ENCODE data around the gene CHD5. TPM values are rescaled to one million over a fixed set of nuclear protein-coding genes. Genes with fewer than 3 reads are reported as not detected.

The CHD5 gene
- total and polyA plus RNA-seq, 7 experiments from 2014 or later = 0.14 to 2.8 (median 0.37) TPM; not detected in 2

DNA sequence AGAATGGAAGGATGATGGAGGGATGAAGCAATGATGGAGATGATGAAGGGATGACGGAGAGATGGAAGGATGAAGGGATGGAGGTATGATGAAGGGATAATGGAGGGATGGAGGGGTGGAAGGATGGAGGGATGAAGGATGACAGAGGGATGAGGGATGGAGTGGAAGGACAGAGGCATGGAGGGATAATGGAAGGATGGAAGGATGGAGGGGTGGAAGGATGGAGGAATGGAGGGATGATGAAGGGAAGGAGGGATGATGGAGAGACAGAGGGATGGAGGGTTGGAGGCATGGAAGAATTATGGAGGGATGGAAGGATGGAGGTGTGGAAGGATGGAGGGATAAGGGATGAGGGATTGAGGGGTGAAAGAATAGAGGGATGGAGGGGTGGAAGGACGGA lies 71.6 kb downstream of the CHD5 start:
- Mint-ChIP-seq H3K4me1 (peaks cover 0 to 5% (median 0%) of the 10 kb centered on the region in 7 donors), H3K9me3 (peaks cover 0 to 4% (median 0%) of the 10 kb centered on the region in 11 donors), H3K27ac (peak overlapping the region in 2 of 9 donors; percentile 13 to 59), H3K36me3 (no peaks in the 10 kb centered on the region), H3K4me3 (no peak overlapping the region), H3K27me3 (peaks cover 0 to 25% (median 9%) of the 10 kb centered on the region in 5 donors)
- no peak overlapping the region for H3K27ac ChIP-seq (ENCODE audit: low read depth, low read length)
- no peak for ATAC-seq
- H3K4me3 ChIP-seq (ENCODE audit: low read length) = no peak overlapping the region
- H3K36me3 ChIP-seq (ENCODE audit: control insufficient read depth in 2 of 3, insufficient read depth in 3 of 3, low read length in 3 of 3) = no peaks in the 10 kb centered on the region
- no peak for DNase-seq
- intact Hi-C loops (cut with micrococcal nuclease) = loop anchor here (2.0 to 10.0 kb wide), 3 partner anchors 76 to 136 kb away; partner anchors contain the start of genes HES3 (in 1 of the 2) and RNF207 (in 1 of the 2)
- no peaks in the 10 kb centered on the region for H3K27me3 ChIP-seq (ENCODE audit: control insufficient read depth in 2 of 2, insufficient read depth in 2 of 2, low read length in 2 of 2)
- H3K9me3 ChIP-seq (ENCODE audit: control insufficient read depth in 2 of 3, low read length in 3 of 3) = no peaks in the 10 kb centered on the region
- CTCF ChIA-PET = no interaction called here
- POLR2A ChIA-PET = no interaction called here
- no peaks in the 10 kb centered on the region for H3K4me1 ChIP-seq (ENCODE audit: control insufficient read depth in 2 of 2, insufficient read depth in 2 of 2, low read length in 2 of 2)

DNA sequence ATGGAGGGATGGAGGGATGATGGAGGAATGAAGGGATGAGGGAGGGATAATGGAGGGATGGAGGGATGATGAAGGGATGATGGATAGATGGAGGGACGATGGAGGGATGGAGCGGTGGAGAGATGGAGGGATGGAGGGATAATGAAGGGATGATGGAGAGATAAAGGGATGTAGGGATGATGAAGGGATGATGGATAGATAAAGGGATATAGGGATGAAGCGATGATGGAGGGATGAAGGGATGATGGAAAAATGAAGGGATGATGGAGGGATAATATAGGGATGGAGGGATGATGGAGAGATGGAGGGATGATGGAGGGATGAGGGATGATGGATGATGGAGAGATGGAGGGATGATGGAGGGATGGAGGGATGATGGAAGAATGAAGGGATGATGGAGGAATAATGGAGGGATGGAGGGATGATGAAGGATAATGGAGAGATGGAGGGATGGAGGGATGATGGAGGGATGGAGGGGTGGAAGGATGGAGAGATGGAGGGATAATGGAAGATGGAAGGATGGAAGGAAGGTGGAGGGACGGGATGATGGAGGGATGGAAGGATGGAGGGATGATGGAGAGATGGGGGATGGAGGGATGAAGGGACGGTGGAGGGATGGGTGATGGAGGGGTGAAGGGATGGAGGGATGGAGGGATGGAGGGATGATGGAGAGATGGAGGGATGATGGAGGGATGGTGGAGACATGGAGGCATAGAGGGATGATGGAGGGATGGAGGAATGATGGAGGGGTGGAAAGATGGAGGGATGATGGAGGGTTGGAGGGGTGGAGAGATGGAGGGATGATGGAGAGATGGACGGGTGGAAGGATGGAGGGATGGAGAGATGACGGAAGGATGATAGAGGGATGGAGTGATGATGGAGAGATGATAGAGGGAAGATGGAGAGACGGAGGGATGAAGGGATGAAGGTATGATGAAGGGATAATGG lies 72.4 kb downstream of the CHD5 start:
- peak overlapping the region in 2 of 9 donors; percentile 13 to 22 for H3K27ac Mint-ChIP-seq

DNA sequence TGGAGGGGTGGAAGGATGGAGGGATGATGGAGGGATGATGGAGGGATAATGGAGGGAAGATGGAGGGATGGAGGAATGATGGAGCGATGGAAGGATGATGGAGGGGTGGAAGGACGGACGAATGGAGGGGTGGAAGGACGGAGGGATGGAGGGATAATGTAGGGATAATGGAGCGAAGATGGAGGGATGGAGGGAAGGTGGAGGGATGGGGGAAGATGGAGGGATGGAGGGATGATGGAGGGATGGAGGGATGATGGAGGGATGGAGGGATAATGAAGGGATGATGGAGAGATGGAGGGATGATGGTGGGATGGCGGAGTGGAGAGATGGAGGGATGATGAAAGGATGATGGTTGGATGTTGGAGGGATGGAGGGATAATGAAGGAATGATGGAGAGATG lies 73.1 kb downstream of the CHD5 start:
- H3K9me3 Mint-ChIP-seq = peaks cover 0 to 4% (median 0%) of the 10 kb centered on the region in 11 donors
- H3K9me3 ChIP-seq (ENCODE audit: control insufficient read depth in 2 of 3, low read length in 3 of 3) = no peaks in the 10 kb centered on the region
- H3K27ac ChIP-seq (ENCODE audit: low read depth, low read length) = no peak overlapping the region
- DNase-seq (no peak), ATAC-seq (no peak)
- intact Hi-C loops (cut with micrococcal nuclease) = loop anchor here in 1 of 2 donors (10.0 kb wide), 1 partner anchor 98 kb away; the partner anchor contains the start of gene RNF207
- H3K4me3 ChIP-seq (ENCODE audit: low read length) = no peak overlapping the region
- H3K4me1 ChIP-seq (ENCODE audit: control insufficient read depth in 2 of 2, insufficient read depth in 2 of 2, low read length in 2 of 2) = no peaks in the 10 kb centered on the region
- CTCF ChIA-PET = no interaction called here
- no peak overlapping the region for H3K4me3 Mint-ChIP-seq
- no peaks in the 10 kb centered on the region for H3K36me3 Mint-ChIP-seq
- no peaks in the 10 kb centered on the region for H3K27me3 ChIP-seq (ENCODE audit: control insufficient read depth in 2 of 2, insufficient read depth in 2 of 2, low read length in 2 of 2)
- H3K4me1 Mint-ChIP-seq = peaks cover 0 to 5% (median 0%) of the 10 kb centered on the region in 7 donors
- POLR2A ChIA-PET = no interaction called here
- peaks cover 0 to 25% (median 9%) of the 10 kb centered on the region in 5 donors for H3K27me3 Mint-ChIP-seq
- H3K36me3 ChIP-seq (ENCODE audit: control insufficient read depth in 2 of 3, insufficient read depth in 3 of 3, low read length in 3 of 3) = no peaks in the 10 kb centered on the region
- peak overlapping the region in 1 of 9 donors; percentile 22 for H3K27ac Mint-ChIP-seq

More for the DNA sequence above, 72.4 kb downstream of the CHD5 start:
- H3K4me1 Mint-ChIP-seq = peaks cover 0 to 5% (median 0%) of the 10 kb centered on the region in 7 donors
- Histone ChIP-seq H3K9me3 (ENCODE audit: control insufficient read depth in 2 of 3, low read length in 3 of 3) (no peaks in the 10 kb centered on the region), H3K4me1 (ENCODE audit: control insufficient read depth in 2 of 2, insufficient read depth in 2 of 2, low read length in 2 of 2) (no peaks in the 10 kb centered on the region), H3K4me3 (ENCODE audit: low read length) (no peak overlapping the region), H3K36me3 (ENCODE audit: control insufficient read depth in 2 of 3, insufficient read depth in 3 of 3, low read length in 3 of 3) (no peaks in the 10 kb centered on the region), H3K27me3 (ENCODE audit: control insufficient read depth in 2 of 2, insufficient read depth in 2 of 2, low read length in 2 of 2) (no peaks in the 10 kb centered on the region), H3K27ac (ENCODE audit: low read depth, low read length) (no peak overlapping the region)
- H3K9me3 Mint-ChIP-seq = peaks cover 0 to 4% (median 0%) of the 10 kb centered on the region in 11 donors
- ATAC-seq (no peak), DNase-seq (no peak)
- intact Hi-C loops (cut with micrococcal nuclease) = loop anchor here (2.0 to 10.0 kb wide), 3 partner anchors 77 to 137 kb away; partner anchors contain the start of genes HES3 (in 1 of the 2) and RNF207 (in 1 of the 2)
- POLR2A ChIA-PET = no interaction called here
- CTCF ChIA-PET = no interaction called here
- H3K4me3 Mint-ChIP-seq = no peak overlapping the region
- H3K27me3 Mint-ChIP-seq = peaks cover 0 to 25% (median 9%) of the 10 kb centered on the region in 5 donors
- H3K36me3 Mint-ChIP-seq = no peaks in the 10 kb centered on the region

DNA sequence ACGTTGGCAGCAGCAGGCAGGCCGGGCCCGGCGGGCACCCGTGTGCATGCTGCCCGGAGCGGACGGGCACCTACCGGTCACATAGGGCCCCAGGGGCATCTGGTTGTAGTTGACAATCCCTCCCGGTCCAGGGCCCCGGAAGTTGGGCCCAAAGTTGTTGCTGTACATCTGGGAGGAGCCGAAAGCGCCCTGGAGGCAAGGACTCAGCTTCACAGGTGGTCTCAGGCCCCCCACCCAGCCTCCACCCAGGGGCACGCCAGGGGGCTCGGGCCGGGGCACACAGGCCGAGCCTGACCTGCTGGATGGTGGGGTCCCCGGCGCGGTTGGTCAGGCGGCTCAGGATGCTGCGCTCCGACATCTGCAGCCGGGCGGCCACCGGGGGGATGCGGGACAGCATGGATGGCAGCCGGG lies 73.8 kb downstream of the CHD5 start:
- peaks cover 0 to 25% (median 9%) of the 10 kb centered on the region in 5 donors for H3K27me3 Mint-ChIP-seq
- H3K4me3 Mint-ChIP-seq = no peak overlapping the region
- ATAC-seq (no peak), DNase-seq (no peak)
- Histone ChIP-seq H3K27me3 (ENCODE audit: control insufficient read depth in 2 of 2, insufficient read depth in 2 of 2, low read length in 2 of 2) (no peaks in the 10 kb centered on the region), H3K27ac (ENCODE audit: low read depth, low read length) (no peak overlapping the region), H3K4me1 (ENCODE audit: control insufficient read depth in 2 of 2, insufficient read depth in 2 of 2, low read length in 2 of 2) (no peaks in the 10 kb centered on the region), H3K4me3 (ENCODE audit: low read length) (no peak overlapping the region), H3K9me3 (ENCODE audit: control insufficient read depth in 2 of 3, low read length in 3 of 3) (no peaks in the 10 kb centered on the region), H3K36me3 (ENCODE audit: control insufficient read depth in 2 of 3, insufficient read depth in 3 of 3, low read length in 3 of 3) (no peaks in the 10 kb centered on the region)
- H3K36me3 Mint-ChIP-seq = no peaks in the 10 kb centered on the region
- ChIA-PET POLR2A (no interaction called here), CTCF (no interaction called here)
- H3K4me1 Mint-ChIP-seq = peaks cover 0 to 5% (median 0%) of the 10 kb centered on the region in 7 donors
- intact Hi-C loops (cut with micrococcal nuclease) = loop anchor here in 1 of 2 donors (10.0 kb wide), 1 partner anchor 98 kb away; the partner anchor contains the start of gene RNF207
- no peak overlapping the region for H3K27ac Mint-ChIP-seq
- H3K9me3 Mint-ChIP-seq = peaks cover 0 to 4% (median 0%) of the 10 kb centered on the region in 11 donors

DNA sequence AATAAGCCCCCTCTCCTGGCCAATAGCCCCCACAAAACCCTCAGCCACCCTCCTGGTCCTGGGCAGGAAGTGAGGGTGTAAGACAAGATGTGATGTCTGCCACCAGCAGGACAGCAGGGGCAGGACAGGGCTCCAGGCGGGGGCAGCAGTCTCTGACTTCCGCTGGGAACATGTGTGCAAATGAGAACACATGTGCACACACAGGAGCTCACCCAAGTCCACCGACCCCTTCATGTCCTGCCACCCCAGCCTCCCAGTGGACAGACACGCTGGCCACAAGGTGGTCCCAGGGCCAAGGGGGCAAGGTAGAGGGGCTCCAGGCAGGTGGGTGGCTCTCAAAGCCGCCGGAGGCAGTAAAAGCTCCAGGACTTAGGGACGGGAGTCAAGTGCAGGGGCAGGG lies 74.4 kb downstream of the CHD5 start:
- no peak overlapping the region for H3K27ac Mint-ChIP-seq
- ChIA-PET POLR2A (no interaction called here), CTCF (no interaction called here)
- no peaks in the 10 kb centered on the region for H3K9me3 ChIP-seq (ENCODE audit: control insufficient read depth in 2 of 3, low read length in 3 of 3)
- no peak overlapping the region for H3K27ac ChIP-seq (ENCODE audit: low read depth, low read length)
- intact Hi-C loops (cut with micrococcal nuclease) = loop anchor here in 1 of 2 donors (10.0 kb wide), 1 partner anchor 99 kb away; the partner anchor contains the start of gene RNF207
- H3K27me3 ChIP-seq (ENCODE audit: control insufficient read depth in 2 of 2, insufficient read depth in 2 of 2, low read length in 2 of 2) = no peaks in the 10 kb centered on the region
- H3K9me3 Mint-ChIP-seq = peaks cover 0 to 5% (median 0%) of the 10 kb centered on the region in 11 donors
- no peak overlapping the region for H3K4me3 ChIP-seq (ENCODE audit: low read length)
- peaks cover 0 to 7% (median 0%) of the 10 kb centered on the region in 7 donors for H3K4me1 Mint-ChIP-seq
- peaks cover 0 to 25% (median 9%) of the 10 kb centered on the region in 5 donors for H3K27me3 Mint-ChIP-seq
- H3K36me3 Mint-ChIP-seq = no peaks in the 10 kb centered on the region
- no peak for DNase-seq
- no peak overlapping the region for H3K4me3 Mint-ChIP-seq
- H3K4me1 ChIP-seq (ENCODE audit: control insufficient read depth in 2 of 2, insufficient read depth in 2 of 2, low read length in 2 of 2) = no peaks in the 10 kb centered on the region
- H3K36me3 ChIP-seq (ENCODE audit: control insufficient read depth in 2 of 3, insufficient read depth in 3 of 3, low read length in 3 of 3) = no peaks in the 10 kb centered on the region
- no peak for ATAC-seq

DNA sequence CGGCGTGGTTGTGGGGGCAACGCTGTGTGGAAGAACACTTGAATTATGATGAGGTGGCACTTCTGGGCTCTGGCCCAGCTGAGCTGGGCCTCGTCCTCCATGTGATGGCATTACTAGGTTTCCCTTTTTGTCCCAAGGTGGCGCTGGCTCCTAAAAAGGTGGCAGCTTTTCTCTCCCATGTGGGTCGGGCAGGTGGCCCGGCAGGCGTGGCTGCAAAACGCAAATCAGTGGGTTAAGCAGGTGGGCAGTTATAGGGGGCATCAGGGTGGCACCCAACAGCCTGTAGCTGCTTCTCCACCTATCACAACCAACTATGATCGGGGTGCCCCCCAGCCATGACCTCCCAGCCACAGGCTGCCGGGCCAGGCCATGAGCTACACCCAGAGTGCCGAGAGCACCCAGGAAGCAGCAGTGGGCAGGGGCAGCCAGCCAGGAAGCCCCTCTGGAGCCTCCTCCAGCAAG lies 74.9 kb downstream of the CHD5 start:
- DNase-seq (no peak), ATAC-seq (no peak)
- Mint-ChIP-seq H3K4me3 (no peak overlapping the region), H3K27me3 (peaks cover 0 to 23% (median 9%) of the 10 kb centered on the region in 5 donors), H3K36me3 (no peaks in the 10 kb centered on the region), H3K27ac (no peak overlapping the region), H3K4me1 (peaks cover 0 to 7% (median 0%) of the 10 kb centered on the region in 7 donors), H3K9me3 (peaks cover 0 to 5% (median 0%) of the 10 kb centered on the region in 11 donors)
- H3K9me3 ChIP-seq (ENCODE audit: control insufficient read depth in 2 of 3, low read length in 3 of 3) = no peaks in the 10 kb centered on the region
- H3K4me1 ChIP-seq (ENCODE audit: control insufficient read depth in 2 of 2, insufficient read depth in 2 of 2, low read length in 2 of 2) = no peaks in the 10 kb centered on the region
- no peaks in the 10 kb centered on the region for H3K27me3 ChIP-seq (ENCODE audit: control insufficient read depth in 2 of 2, insufficient read depth in 2 of 2, low read length in 2 of 2)
- ChIA-PET CTCF (no interaction called here), POLR2A (no interaction called here)
- no peak overlapping the region for H3K4me3 ChIP-seq (ENCODE audit: low read length)
- no peaks in the 10 kb centered on the region for H3K36me3 ChIP-seq (ENCODE audit: control insufficient read depth in 2 of 3, insufficient read depth in 3 of 3, low read length in 3 of 3)
- no peak overlapping the region for H3K27ac ChIP-seq (ENCODE audit: low read depth, low read length)
- intact Hi-C loops (cut with micrococcal nuclease) = loop anchor here in 1 of 2 donors (10.0 kb wide), 1 partner anchor 100 kb away; the partner anchor contains the start of gene RNF207
